Omental fat pad (tissue), 4 donors: ENCODE measurements around the gene AKAP9. TPM values are rescaled to one million over a fixed set of nuclear protein-coding genes. Genes with fewer than 3 reads are reported as not detected.

ENCODE experiments used
- ATAC-seq: fragments of 150-250 bp; one replicate; pipeline ENCODE4 v1.9.1; 2016; ENCODE audit warnings: mild to moderate bottlenecking, moderate library complexity; ENCODE audit not compliant: low FRiP score
- DNase-seq: peaks from one replicate; pipeline ENCODE4 v3.0.0-alpha.2; 2019; ENCODE audit warnings: low spot score
- CTCF ChIP-seq, 3 donors: fragments of 450-650 bp; IDR thresholded peaks; one replicate each; pipeline ENCODE4 v1.5.1; 2016 to 2017; ENCODE audit warnings: antibody characterized with exemption in 3 of 3, mild to moderate bottlenecking in 3 of 3, moderate library complexity in 2 of 3
- total RNA-seq, 4 donors: library from RNA; depleted of rRNA; stranded (reverse); fragments of >200 nt; gene quantifications; one replicate each; pipeline ENCODE4 v1.1.0, GENCODE V29; 2016

AKAP9 gene
- total RNA-seq, 4 donors from 2014 or later, result 44.4 to 73.9 (median 62.7) TPM

DNA sequence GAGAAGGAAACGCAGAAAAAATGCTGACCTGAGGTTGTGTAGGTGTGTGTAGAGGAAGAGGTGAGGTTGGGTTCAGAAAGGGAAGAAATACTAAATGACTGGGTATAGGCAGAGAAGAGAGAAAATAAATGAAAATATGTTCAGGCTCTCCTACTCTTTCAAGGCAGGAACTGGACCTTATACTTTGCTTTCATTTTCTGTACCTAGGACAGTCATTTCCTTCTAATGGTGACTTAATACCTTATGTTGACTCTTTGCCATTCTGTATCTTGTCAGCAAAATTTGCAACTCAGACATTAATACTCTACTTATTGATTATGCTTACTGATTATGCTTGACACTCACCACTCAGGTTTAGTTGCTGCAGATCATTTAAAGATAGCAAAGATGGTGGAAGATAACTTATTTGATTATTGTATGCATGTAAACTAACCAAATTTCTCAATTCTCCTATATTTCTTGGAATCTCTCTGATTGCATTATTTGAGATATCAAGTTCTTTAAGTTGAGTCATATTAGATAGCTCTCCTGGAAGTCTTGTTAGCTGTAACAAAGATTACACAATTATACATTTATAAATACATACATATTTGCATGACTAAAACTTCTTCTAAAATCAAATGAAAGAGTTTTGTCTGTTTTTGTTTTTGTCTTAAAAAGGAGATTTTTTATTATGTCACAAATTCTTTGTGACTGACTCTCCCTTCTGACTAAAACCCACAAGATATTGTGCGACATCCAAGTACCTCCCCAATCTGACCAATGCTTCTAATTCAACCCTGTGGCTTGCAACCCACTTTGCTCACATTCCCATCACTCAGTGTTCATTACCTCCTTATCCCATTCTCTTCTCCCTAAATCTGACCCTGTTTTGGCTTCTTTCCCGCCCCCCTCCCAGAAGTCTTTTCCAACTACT lies 218.3 kb downstream of the AKAP9 start:
- no peak for DNase-seq
- no peak for ATAC-seq
- no peak for TF ChIP-seq CTCF (IDR thresholded peaks at IDR 0.05)

Other genes starting within 250 kb of the AKAP9 start
- gene MTERF1, start 60.2 kb upstream of the AKAP9 start, total RNA-seq, result 1 to 10 TPM; 3.7 to 8.4 (median 7.5) TPM
- 10 to 100 TPM; 22.2 to 79.6 (median 32.1) TPM for gene CYP51A1, start 193.6 kb downstream of the AKAP9 start, total RNA-seq
- under 1 TPM in 2 of 4 donors, not detected in 2; 0.12 to 0.28 TPM for gene LRRD1, start 238.3 kb downstream of the AKAP9 start, total RNA-seq